HG03095 (cell line): ENCODE measurements around the gene A4GALT.
"Not testable (repeated sequence)": the region's sequence is repeated elsewhere in the genome, so short reads cannot be mapped to it uniquely, and the experiment has no call there.

Experiments
- ATAC-seq: cut with Tn5 transposase; IDR thresholded peaks from one replicate; pipeline ENCODE4 v1.9.1; 2021; ENCODE audit warnings: moderate library complexity; ENCODE audit not compliant: unreplicated experiment

The A4GALT gene

GRCh38 chr22:42742940-42743339, 22.3 kb upstream of the A4GALT start:
- ATAC-seq, result no peak

GRCh38 chr22:42740320-42740719, 19.6 kb upstream of the A4GALT start:
- not testable (repeated sequence) for ATAC-seq

- no peak for ATAC-seq
These were observed 13.7 kb upstream of the A4GALT start for GRCh38 chr22:42734406-42734805.

DNA sequence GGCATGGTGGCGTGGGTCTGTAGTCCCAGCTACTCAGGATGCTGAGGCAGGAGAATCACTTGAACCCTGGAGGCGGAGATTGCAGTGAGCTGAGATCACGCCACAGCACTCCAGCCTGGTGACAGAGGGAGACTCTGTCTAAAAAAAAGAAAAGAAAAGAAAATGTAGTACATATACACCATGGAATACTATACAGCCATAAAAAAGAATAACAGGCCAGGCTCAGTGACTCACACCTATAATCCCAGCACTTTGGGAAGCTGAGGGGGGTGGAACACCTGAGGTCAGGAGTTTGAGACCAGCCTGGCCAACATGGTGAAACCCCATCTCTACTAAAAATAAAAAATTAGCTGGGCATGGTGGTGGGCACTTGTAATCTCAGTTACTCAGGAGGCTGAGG, 12.7 kb upstream of the A4GALT start:
- not testable (repeated sequence) for ATAC-seq

DNA sequence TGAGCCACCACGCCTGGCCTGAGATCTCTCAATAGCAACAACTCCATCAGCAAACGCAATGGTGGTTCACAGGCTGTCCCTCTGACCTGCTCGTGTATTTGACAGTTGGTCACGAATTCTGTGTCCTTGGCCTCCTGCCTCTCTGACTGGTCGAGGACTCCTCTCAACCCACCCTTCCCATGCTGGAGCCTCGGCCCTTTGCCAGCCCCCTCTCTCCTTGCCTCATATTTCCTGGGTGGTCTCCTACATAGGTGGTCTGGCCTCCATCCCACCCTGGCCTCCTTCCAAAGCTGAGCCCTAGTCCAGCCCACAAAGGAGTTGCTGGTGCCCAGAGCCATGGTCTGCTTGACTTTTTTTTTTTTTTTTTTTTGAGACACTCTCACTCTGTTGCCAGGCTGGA, 11.4 kb upstream of the A4GALT start:
- ATAC-seq, result no peak

DNA sequence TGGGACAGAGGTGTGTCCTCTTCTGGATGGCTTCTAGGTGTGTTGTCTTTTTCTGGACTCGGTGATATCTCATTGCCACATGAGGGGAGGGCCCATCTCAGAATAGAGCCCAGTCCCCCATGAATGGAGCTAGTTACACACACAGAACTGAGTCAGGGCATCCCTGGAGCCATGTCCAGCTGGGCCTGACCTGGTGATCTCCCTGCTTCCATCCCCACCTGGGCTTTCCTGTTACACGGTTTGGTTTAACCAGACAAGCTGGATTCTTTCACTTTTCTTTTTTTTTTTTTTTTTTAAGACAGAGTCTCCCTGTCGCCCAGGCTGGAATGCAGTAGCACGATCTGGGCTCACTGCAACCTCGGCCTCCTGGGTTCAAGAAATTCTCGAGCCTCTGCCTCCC, 6.1 kb upstream of the A4GALT start:
- no peak for ATAC-seq

GRCh38 chr22:42725606-42726355, 5.1 kb upstream of the A4GALT start:
- no peak for ATAC-seq

- no peak for ATAC-seq
These were observed 3.4 kb upstream of the A4GALT start for GRCh38 chr22:42724062-42724461.

DNA sequence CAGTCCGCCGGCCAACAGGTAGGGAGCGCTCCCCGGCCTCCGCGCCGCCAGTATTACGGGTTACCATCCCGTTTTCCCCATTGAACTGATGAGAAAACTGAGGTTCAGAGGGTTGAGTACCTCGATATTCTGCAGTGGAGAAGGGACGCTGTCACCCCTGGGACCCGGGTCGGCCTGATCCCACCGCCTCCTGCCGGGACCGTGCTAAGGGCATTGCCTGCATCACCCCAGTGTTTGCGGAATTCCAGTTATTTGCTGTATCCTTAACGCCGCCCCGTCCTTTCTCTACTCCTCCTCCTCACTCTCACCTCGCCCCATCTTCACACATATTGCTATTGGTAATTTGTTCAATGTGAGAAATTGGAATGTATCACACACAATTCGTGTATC, 370 bp upstream of the A4GALT start:
- ATAC-seq, result no peak

DNA sequence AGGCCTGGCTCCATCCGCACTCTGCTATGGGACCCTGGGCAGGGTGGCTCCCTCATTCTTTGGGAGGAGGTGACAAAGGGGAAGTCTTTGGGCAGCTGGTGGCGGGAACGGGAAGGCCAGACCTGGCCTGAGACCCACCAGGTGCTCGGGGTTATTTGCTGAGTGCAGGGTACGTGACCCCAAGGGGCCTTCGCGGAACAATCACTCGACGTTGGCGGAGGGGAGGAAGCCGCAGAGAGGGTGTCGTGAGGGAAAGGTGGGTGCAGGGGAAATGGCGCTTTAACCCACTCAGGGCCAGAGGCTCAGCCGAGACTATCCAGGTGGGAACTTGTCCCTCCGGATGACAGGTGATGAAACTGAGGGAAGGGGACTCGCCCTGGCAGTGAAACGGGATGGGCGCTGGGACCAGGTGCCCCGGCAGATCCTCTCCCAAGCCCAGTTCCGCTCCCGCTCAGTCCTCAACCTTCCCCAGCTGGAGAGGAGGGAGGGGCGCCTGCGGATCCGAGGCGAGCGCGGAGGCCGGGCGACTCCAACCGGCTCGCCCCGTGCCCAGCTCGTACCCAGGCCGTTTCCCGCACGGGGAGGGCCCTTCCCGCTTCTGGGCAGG, 911 bp downstream of the A4GALT start:
- no peak for ATAC-seq

DNA sequence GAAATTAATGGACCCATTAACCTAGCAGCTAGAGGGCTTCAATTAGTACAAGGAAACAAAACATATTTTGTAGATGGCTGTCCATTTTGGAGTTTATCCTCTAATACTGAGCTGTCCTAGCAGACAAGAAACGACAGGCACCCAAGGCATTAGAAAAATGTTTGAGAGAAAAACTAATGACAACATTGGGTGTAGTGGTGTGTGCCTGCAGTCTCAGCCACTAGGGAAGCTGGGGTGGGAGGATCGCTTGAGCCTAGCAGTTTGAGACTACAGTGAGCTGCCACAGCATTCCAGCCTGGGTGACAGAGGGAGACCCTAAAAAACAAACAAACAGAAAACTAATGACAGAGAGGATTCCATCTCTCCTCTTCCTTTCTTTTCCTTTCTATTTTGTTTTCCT, 1.5 kb downstream of the A4GALT start:
- no peak for ATAC-seq

- no peak for ATAC-seq
These were observed 3.3 kb downstream of the A4GALT start for GRCh38 chr22:42717197-42717928.

DNA sequence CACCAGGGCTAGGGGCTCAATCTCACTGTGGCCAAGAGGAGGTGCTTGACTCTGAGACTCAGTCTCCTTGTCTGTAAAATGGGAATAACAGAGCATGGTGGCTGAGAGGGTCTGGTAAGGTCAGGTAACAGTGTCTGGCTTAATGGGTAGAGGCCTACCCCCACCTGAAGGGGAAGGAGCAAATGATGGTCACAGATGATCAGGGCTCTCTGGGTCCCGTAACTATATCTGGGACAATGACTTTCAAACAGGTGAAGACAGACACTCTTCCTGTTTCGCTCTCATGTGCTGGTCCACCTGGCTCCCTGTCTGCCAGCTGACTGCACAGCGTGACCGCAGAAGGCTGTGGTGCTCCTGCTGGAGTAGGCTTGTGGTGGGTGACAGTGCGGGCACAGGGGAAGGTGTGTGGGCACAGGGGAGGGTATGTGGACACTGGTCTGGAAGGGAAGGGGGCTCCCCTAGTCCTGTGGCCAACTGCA, 4.0 kb downstream of the A4GALT start:
- ATAC-seq, result no peak

- ATAC-seq, result no peak
These were observed 4.4 kb downstream of the A4GALT start for GRCh38 chr22:42716221-42716620.

GRCh38 chr22:42714768-42715390, 5.8 kb downstream of the A4GALT start:
- no peak for ATAC-seq

- no peak for ATAC-seq
These were observed 6.4 kb downstream of the A4GALT start for GRCh38 chr22:42714308-42714707.

GRCh38 chr22:42711895-42712837, 8.5 kb downstream of the A4GALT start:
- ATAC-seq, result no peak

DNA sequence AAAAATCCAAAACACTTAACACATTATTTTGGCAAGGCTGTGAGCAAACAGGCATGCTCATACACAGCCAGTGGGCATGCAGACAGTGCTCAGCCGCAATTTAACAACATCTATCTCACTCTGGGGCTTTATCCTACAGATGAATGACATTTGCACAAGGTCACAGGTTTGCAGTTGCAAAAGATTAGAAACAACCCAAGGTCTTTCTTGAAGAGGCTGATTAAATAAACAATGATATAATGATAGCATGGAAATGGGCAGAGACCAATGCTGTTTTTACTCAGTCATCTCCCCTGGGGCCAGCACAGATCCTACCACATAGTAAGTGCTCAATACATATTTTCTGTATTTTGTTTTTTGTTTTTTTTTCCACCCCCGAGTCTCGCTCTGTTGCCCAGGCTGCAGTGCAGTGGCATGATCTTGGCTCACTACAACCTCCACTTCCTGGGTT, 9.4 kb downstream of the A4GALT start:
- no peak for ATAC-seq

- ATAC-seq, result no peak
These were observed 12.3 kb downstream of the A4GALT start for GRCh38 chr22:42708417-42708816.

DNA sequence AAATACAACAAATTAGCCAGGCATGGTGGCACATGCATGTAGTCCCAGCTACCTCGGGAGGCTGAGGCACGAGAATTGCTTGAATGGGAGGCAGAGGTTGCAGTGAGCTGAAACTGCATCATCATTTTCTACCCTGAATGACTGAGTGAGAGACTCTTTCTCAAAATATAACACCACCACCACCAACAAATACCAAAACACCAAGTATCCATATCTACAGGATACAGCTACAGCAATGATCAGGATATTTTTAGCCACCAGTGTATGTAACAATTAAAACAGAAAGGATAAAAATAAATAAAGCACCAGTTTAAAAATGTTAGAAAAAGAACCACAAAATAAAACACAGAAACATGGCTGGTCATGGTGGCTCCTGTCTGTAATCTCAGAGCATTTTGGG, 13.2 kb downstream of the A4GALT start:
- ATAC-seq, result no peak
